Stimulated activated CD4-positive, alpha-beta T cell treated with anti-CD3 and anti-CD28 coated beads, Interleukin-1b, Interleukin-23, amount 100 ng/mL, for 4 hours (primary cell): Measurements from ENCODE around the gene KIF18B.

Source experiments
- DNase-seq, 2 donors: peaks; one replicate each; pipeline ENCODE4 v3.0.0-alpha.2; 2020; ENCODE audit warnings: low read depth in 2 of 2

KIF18B gene

GRCh38 chr17:44947461-44948314, at the start of gene KIF18B:
KIF18B (minus strand) TSS chr17:44947773; CDS start chr17:44936344, 11,429 bp downstream.
- DNase-seq, result peak; percentile 76 to 82

GRCh38 chr17:44996304-44996703, 48.7 kb upstream of the KIF18B start:
- no peak for DNase-seq

GRCh38 chr17:44995436-44996001, 47.9 kb upstream of the KIF18B start:
- DNase-seq, result no peak

DNA sequence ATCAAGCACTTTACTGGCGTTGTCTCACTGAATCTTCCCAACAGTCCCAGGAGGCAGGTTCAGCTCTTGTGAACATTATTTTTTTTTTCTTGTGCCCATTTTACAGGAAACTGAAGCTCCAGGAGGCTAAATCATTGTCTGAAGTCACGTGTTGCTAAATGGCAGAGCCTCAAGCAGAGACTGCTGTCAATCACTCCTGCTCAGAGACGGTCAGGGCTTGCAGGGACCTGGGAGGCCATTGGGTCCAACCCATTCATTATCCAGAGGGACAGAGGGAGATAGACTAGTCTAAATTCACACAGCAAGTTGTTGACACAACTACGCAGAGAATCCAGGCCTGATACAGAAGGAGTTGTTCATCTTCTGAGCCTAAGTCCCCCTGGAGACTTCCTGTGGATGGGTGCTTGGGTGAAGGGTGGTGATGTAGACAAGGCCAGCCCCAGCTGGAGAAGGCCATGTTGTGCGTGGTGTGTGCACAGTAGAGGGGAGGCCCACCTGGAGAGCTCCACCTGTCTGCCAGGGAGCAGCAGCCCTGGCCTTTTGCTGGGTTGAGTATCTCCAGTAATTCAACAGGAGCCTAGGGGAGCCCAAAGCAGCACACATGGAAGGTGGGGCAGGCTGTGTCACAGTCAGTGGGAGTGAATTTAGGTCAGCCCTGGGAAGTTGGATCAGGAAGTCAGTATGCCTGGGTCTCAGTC, 44.8 kb upstream of the KIF18B start:
- DNase-seq, result no peak

- DNase-seq, result no peak
Measured at GRCh38 chr17:44990994-44991393, 43.4 kb upstream of the KIF18B start.

- no peak for DNase-seq
Measured at GRCh38 chr17:44989552-44990138, 42.1 kb upstream of the KIF18B start.

DNA sequence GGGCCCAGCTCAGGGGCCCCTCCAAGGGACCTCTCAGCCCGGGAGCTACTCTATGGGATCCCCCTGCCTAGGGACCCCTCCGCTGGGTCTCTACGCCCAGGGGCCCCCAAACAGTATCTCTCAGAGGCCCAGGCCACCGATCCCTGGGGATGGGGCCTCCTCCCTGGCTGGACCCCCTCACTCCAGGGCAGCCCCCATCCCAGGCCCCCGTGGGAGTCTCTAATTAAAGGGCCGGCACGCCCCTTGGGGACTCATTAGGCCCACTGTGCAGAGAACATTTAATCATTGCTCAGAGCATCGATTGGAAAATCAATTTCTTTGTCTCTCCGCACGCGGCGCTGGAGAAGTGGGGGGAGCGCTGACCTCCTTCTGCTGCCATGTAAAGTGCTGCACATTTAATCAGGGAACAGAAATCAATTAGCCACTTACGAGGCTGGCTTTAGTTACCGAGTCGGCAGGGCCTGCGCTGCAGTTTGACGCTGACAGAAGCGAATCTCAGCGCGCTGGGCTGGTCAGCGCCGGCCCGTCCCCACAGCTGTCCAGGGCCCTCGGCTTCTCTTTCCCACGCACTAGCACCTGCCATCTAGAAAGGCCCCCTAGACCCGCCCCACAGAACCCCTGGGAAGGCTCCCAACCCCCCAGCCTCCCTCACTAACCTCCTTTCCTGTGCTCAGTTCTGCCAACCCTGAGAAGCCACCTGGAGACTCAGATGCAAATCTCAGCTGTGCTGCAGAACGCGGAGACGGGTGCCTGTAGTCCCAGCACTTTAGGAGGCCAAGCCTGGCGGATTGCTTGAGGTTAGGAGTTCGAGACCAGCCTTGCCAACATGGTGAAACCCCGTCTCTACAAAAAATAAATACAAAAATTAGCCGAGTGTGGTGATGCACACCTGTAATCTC, 40.7 kb upstream of the KIF18B start:
- DNase-seq, result no peak

GRCh38 chr17:44983563-44983962, 36.0 kb upstream of the KIF18B start:
- DNase-seq, result no peak

DNA sequence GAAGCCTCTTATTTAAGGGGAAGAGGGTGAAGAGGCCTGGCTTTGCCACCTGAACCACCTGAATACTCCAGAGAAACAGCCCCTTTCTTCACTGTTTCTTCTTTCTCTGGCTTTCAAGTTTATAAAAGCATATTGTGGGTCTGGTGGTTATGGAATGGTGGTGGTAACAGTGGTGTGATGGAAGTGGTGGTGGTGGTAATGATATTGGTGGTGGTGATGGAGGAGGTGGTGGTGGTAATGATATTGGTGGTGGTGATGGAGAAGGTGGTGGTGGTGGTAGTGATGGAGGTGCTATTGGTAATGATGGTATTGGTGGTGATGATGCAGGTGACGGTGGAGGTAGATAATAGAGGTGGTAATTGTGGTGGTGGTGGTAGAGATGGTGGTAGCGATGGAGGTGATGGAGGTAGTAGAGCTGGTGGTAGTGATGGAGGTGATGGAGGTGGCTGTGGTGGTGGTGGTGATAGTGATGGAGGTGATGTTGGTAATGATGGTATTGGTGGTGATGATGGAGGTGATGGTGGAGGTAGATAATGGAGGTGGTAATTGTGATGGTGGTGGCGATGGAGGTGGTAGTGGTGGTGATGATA, 34.6 kb upstream of the KIF18B start:
- DNase-seq, result no peak

DNA sequence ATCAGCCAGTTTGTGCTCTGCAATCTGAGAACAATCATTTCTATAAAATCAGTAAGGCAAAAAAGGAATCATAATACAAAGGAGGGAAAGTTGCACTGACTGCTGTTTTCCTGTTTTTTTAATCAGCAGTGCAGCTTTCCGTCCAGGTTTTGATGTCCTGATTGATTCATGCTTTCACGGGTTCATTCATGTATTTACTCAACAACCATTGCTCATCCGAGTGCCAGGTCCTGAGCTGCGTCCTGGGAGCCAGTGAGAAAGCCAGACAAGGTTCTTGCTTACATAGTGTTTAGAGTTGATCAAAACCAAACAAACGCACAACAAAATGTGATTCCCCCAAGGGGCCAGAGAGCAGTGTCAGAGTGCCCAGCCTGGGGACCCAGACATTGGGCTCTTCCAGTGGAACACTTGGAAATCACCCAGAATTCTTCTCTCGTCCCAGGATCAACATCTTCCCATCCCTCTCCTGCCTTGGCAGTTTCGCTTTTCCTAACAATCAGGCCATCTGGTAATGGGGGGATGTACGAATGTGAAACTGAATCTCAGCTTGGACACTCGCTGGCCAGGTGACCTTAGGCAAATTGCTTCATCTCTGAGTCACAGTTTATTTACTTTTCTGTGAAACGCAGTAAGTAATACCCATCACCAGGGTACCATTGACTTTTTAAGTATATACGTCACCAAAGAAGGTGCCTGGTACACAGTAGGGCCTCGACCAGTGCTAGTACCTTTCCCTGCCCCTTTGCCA, 33.8 kb upstream of the KIF18B start:
- no peak for DNase-seq

DNA sequence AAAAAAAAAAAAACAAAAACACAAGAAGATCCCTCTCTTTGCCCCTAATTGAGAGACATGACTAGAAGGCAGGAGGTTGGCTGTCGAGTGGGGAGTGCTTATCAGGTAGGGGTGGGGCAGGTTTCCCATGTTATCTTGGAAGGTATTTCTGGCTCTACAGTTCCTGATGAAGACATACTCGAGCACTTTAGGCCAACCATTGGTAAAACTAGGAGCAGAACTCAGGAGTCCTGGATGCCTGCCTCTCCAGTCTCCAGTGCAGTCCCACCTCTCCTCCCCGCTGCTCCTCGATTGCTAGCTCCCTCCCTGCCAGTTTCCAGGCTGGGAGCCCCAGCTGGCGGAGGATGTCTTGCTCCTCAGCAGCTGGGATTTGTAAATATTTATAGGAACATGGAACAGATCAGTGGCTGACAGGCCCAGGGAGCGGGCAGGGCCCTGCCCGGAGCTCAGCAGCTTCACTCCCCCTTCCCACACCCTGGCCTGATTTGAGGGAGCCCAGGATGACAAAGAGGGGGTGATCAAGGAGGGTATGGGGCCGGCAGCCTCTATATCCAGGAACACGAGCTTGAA, 31.9 kb upstream of the KIF18B start:
- no peak for DNase-seq

DNA sequence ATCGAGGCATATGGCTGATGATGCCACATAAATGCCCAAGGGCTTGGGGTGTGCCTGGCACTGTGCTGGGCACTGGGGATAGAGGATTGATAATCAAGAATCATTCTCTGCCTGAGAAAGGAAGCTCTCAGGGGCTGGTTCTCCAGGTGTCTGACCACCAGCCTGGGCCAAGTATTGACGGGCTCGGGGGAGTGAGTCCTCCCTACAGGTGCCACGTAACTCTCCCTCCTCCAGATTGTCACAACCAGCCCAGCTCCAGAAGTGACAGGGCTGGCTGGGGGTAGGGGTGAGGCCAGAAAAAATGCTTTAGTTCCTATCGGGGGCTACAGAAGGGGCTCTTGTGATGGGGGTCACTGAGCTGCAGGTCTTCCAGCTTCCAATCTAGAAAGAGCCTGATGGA, 31.2 kb upstream of the KIF18B start:
- no peak for DNase-seq

- no peak for DNase-seq
Measured at GRCh38 chr17:44977814-44978550, 30.4 kb upstream of the KIF18B start.

GRCh38 chr17:44977065-44977464, 29.5 kb upstream of the KIF18B start:
- DNase-seq, result no peak

GRCh38 chr17:44976206-44976605, 28.6 kb upstream of the KIF18B start:
- DNase-seq, result no peak

- DNase-seq, result no peak
Measured at GRCh38 chr17:44972953-44973352, 25.4 kb upstream of the KIF18B start.

GRCh38 chr17:44971776-44972483, 24.4 kb upstream of the KIF18B start:
- DNase-seq, result peak; percentile 39 to 45

DNA sequence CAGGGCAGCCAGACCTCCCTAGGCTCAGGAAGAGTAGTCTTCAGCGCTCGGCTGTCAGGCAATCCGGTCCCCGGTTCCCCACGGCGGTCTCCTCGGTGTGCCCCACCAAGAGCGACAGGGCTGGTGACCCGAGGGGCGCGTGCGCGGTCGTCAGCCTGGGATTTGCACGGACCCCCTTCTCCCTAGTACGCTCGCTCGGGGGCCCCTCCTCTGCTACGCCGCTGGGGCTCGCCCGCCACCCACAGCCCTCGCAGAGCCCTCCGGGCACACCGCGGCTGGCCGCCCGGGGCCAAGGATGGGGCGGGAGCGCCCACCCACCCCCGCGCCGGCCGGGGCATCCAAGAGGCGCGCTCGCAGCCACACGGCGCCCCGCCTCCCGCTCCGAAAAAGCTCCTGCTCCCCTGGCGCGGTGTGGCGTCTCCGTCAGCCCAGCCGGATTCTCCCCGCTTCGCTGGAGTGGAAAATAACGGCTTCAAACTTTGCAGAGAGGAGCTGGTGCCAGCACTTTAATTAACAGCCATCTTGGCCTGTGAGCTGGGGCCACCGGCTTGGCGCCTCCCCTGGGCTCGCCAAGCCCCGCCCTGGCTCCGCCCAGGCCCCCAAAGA, 22.7 kb upstream of the KIF18B start:
- DNase-seq, result no peak
